Activated T-cell treated with anti-CD3 and anti-CD28 coated beads, Interleukin-2, amount 50 U/mL, for 72 hours (primary cell): ENCODE measurements around the gene MTCH1. TPM values are rescaled to one million over a fixed set of nuclear protein-coding genes. Genes with fewer than 3 reads are reported as not detected.

ENCODE experiments used
- ATAC-seq, 2 donors: fragments of 150-1000 bp; cut with Tn5 transposase; replicated peaks in 1 of 2; 2 replicates each; pipeline ENCODE4 v1.10.0; 2021; ENCODE audit warnings: moderate library complexity in 2 of 2, mild to moderate bottlenecking in 1 of 2
- DNase-seq, 2 donors: peaks; one replicate each; pipeline ENCODE4 v3.0.0; 2021 to 2022; ENCODE audit warnings: mixed read lengths in 1 of 2
- H3K27ac Mint-ChIP-seq: one replicate; pipeline ENCODE4 v1.8.0; 2022; ENCODE audit warnings: mild to moderate bottlenecking, moderate library complexity, mixed read lengths
- H3K27me3 Mint-ChIP-seq: one replicate; pipeline ENCODE4 v1.8.0; 2022; ENCODE audit warnings: low read depth, mixed read lengths
- H3K36me3 Mint-ChIP-seq, 2 donors: one replicate each; pipeline ENCODE4 v1.8.0; 2022; ENCODE audit warnings: mixed read lengths in 2 of 2, mild to moderate bottlenecking in 1 of 2; ENCODE audit not compliant: insufficient read depth in 2 of 2
- H3K4me1 Mint-ChIP-seq: one replicate; pipeline ENCODE4 v1.8.0; 2022; ENCODE audit warnings: low read depth, mixed read lengths
- H3K4me3 Mint-ChIP-seq, 2 donors: one replicate each; pipeline ENCODE4 v1.8.0; 2022; ENCODE audit warnings: mild to moderate bottlenecking in 2 of 2, mixed read lengths in 2 of 2, moderate library complexity in 2 of 2
- H3K9me3 Mint-ChIP-seq, 2 donors: one replicate each; pipeline ENCODE4 v1.8.0; 2022; ENCODE audit warnings: mixed read lengths in 2 of 2
- total RNA-seq, 2 donors: library from RNA; stranded (reverse); gene quantifications; one replicate each; pipeline ENCODE4 v1.2.3, GENCODE V29; 2022

The MTCH1 gene
- total RNA-seq, 2 donors from 2014 or later: 116 to 149 TPM

DNA sequence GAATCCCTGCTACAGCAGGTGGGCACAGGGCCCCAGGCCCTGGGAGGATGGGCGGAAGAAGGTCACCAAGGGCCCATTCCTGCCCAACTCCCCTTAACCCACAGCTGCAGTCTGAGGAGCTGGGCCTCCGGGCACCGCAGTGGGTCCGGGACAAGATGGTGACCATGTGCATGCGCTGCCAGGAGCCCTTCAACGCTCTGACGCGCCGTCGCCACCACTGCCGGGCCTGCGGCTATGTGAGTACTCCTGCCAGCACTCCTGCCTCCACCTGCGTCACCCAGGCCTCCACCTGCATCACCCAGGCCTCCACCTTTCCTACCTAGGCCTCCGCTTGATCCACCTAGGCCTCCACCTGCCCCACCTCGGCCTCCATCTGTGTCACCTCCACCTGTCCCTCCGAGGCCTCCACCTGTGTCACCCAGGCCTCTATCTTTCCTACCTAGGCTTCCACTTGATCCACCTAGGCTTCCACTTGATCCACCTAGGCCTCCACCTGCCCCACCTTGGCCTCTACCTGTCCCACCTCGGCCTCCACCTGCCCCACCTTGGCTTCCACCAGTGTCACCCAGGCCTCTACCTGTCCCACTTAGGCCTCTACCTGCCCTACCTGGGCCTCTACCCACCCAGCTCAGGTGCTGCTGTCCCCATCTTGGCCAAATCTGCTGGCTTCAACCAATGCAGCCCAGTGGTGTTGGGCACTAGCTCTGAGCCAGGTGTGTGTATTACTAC lies 36.3 kb upstream of the MTCH1 start:
- Mint-ChIP-seq H3K9me3 (no peaks in the 10 kb centered on the region), H3K4me3 (peak overlapping the region; percentile 31 to 45), H3K27ac (no peak overlapping the region), H3K4me1 (peaks cover 86% of the 10 kb centered on the region), H3K27me3 (no peaks in the 10 kb centered on the region), H3K36me3 (no peaks in the 10 kb centered on the region)
- DNase-seq (no peak), ATAC-seq (no peak)

DNA sequence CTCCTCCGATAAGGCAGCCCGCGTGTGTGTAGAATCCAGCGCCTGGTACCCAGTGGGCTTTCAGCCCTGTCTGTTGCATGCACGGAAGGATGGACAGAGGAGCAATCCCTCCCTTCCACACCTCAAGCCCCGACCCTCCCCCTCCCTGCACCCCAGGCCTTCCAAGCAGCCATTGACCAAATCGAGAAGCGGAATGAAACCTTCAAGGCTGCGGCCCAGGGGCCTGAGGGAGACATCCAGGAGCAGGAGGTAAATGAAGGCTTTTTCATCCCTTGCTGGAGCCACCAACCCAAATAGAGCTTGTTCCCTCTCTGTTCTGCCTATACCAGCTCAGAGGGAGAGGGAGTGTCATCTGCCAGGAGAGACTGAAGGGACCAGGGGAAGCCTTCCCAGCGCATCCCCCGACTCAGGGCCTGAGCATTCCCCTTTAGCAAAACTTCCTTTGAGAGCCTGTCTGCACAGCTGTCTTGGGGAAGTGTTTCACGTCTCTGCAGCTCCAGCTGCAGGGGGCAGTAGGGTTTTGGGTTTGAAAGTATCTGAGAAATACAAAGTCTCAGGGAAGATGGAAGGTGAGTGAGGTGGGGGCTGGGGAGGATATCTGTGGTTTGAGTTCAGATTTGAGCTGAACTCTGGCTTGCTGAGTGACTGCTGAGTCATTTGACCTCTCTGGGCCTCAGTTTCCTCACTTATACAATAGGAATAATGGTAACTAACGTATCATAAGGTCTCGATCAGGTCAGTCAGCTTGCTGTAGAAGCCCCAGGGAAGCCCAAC lies 35.5 kb upstream of the MTCH1 start:
- no peaks in the 10 kb centered on the region for H3K27me3 Mint-ChIP-seq
- peak overlapping the region; percentile 29 to 45 for H3K4me3 Mint-ChIP-seq
- peak in 1 of 2 donors; percentile 24 for ATAC-seq
- H3K27ac Mint-ChIP-seq: peak overlapping the region; percentile 6
- DNase-seq: peak; percentile 73 to 75
- H3K4me1 Mint-ChIP-seq: peaks cover 80% of the 10 kb centered on the region
- H3K9me3 Mint-ChIP-seq: no peaks in the 10 kb centered on the region
- no peaks in the 10 kb centered on the region for H3K36me3 Mint-ChIP-seq

DNA sequence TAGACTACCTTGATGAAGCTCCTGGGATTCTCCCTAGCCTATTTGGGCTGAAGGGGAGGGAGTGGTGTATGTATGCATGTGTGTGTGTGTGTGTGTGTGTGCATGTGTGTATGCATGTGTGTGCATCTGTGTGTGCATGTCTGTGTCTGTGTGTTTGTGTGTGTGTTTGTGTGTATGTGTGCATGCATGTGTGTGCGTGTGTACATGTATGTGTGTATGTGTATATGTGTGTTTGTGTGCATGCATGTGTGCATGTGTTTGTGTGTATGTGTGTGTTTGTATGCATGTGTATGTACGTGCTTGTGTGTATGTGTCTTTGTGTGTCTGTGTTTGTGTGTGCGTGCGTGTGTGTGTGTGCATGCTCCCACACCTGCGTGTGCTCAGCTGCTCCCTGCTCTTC lies 34.8 kb upstream of the MTCH1 start:
- DNase-seq (no peak), ATAC-seq (no peak)
- Mint-ChIP-seq H3K9me3 (no peaks in the 10 kb centered on the region), H3K4me3 (no peak overlapping the region), H3K27me3 (no peaks in the 10 kb centered on the region), H3K27ac (no peak overlapping the region), H3K36me3 (no peaks in the 10 kb centered on the region), H3K4me1 (peaks cover 73% of the 10 kb centered on the region)

DNA sequence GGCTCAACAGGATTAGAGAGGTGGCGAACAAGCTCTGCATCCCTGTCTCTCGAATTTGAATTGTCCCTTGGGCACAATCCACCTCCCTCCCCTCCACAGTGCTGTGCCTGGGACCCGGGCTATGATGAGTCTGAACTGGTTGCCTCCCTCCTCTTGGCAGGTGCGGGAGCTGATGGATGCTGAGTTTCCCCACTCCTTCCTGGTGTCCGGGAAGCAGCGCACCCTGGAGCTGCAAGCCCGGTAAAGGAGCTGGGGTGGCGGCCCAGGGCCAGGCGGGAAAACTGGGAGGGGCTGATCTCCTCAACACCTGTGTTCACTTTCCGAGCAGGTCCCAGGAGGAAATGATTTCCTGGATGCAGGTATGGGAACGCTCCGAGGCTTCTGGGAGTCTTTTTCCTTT lies 34.4 kb upstream of the MTCH1 start:
- ATAC-seq (no peak), DNase-seq (no peak)
- no peak overlapping the region for H3K27ac Mint-ChIP-seq
- no peak overlapping the region for H3K4me3 Mint-ChIP-seq
- H3K36me3 Mint-ChIP-seq: no peaks in the 10 kb centered on the region
- H3K4me1 Mint-ChIP-seq: peaks cover 69% of the 10 kb centered on the region
- H3K27me3 Mint-ChIP-seq: no peaks in the 10 kb centered on the region
- H3K9me3 Mint-ChIP-seq: no peaks in the 10 kb centered on the region

DNA sequence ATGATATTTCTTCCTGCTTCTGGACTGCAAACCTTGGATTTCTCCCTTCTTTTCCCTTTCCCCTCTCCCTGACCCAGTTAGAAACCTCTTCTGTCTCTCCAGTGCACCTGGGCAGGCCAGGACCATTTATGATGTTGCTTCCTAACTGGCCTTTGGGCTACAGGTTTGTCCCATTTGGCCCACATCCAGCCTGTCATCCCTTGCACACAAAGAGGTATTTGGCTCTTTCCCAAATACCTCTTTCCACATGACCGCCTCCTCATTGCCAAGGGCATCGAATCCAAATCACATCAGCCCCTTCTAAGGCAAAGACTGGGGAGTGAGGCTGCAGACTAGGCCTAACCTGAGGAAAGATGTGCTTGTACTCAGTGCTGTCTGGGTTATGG lies 33.1 kb upstream of the MTCH1 start:
- Mint-ChIP-seq H3K27ac (no peak overlapping the region), H3K36me3 (no peaks in the 10 kb centered on the region), H3K9me3 (no peaks in the 10 kb centered on the region), H3K4me3 (no peak overlapping the region), H3K27me3 (no peaks in the 10 kb centered on the region), H3K4me1 (peaks cover 56% of the 10 kb centered on the region)
- DNase-seq: no peak
- ATAC-seq: no peak

DNA sequence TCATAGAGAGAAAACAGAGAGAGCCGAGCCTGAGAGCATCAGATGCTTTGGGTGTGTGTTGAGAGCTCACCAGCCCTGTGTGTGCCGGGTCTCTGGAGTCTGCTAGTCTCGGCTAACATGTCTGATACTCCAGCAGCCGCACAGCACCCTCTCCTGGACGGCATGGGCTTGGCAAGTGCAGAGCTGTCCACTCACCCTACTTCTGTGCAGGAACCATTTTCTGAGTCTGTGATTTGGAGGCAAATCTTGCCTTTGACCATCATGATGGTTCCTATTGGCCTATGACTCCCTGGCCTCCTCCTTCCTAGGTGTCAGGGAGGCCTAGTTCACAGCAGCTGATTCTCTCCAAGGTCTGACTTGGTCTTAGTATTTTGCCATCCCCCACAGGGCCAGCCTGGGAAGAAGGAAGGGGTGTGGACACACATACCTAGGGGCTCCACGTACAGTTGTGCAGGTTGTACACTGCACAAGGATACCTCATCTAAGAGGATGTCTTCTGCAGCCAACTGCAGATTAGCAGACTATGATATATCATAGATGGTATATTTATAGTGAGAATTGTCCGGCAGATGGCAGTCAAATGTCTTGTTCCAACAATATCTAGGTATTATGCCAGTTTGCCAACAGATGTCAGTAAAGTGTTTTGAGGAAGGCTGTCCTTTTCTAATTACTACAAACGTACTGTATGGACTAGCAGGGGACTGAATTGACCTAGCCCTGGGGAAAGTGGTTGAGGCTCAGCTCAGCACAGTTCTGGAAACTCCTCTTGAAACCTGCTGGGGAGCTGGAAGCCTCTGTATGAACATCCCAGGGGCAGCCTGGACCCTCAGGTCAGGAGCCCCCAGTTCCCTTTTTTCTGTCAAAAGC lies 32.4 kb upstream of the MTCH1 start:
- DNase-seq: peak; percentile 92 to 93
- Mint-ChIP-seq H3K4me1 (peaks cover 50% of the 10 kb centered on the region), H3K27me3 (no peaks in the 10 kb centered on the region), H3K36me3 (no peaks in the 10 kb centered on the region), H3K4me3 (peak overlapping the region; percentile 23 to 50), H3K27ac (no peak overlapping the region), H3K9me3 (no peaks in the 10 kb centered on the region)
- ATAC-seq: peak; percentile 94 to 95

DNA sequence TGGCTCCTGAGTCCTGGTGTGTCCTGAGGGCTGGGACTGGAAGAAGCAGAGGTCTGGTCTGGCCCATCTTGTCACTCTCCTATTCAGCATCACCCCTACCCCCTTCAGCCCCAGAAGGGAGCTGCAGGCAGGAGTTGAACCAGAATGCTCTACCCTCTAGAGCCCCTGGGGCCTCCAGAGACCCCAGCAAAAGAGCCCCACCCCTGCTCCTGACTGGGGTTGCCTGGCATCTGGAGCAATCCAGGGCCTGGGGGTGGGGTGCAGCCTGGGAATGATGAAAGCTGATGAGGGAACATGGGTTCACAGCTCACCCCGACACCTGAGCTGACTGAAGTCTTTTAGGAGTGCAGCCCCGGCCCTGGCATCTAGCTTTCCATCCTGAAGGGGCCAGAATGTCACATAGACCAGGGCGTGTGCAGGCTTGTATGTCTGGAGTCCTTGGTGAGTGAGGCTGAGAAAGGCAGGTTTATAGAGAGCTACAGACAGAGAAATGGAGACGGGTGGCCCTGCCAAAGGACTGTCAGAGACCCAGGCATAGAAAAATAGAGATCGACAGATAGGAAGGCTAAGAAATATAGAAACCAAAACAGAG lies 31.7 kb upstream of the MTCH1 start:
- Mint-ChIP-seq H3K4me3 (peak overlapping the region; percentile 4 to 23), H3K36me3 (no peaks in the 10 kb centered on the region), H3K27me3 (no peaks in the 10 kb centered on the region), H3K27ac (no peak overlapping the region), H3K9me3 (no peaks in the 10 kb centered on the region), H3K4me1 (peaks cover 43% of the 10 kb centered on the region)
- no peak for DNase-seq
- no peak for ATAC-seq

DNA sequence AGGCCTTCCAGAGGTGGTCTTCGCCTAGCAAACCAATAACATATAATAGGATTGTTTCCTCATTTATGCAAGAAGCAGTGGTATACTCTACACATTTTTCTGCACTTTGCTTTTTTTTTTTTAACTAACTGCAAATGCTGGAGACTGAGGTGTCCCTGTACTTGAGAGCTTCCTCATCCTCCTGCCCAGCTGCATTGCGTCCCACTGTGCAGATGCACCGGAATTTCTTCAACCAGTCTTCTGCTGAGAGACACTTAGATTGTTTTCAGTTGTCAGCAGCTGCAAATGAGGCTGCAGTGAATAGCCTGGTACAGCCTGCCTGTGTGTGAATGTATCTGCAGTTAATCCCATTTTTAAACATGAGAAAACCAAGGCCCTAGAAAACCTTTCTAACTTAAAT lies 31.0 kb upstream of the MTCH1 start:
- DNase-seq (no peak), ATAC-seq (no peak)
- Mint-ChIP-seq H3K27ac (no peak overlapping the region), H3K9me3 (no peaks in the 10 kb centered on the region), H3K36me3 (no peaks in the 10 kb centered on the region), H3K4me3 (no peak overlapping the region), H3K4me1 (peaks cover 36% of the 10 kb centered on the region), H3K27me3 (no peaks in the 10 kb centered on the region)

DNA sequence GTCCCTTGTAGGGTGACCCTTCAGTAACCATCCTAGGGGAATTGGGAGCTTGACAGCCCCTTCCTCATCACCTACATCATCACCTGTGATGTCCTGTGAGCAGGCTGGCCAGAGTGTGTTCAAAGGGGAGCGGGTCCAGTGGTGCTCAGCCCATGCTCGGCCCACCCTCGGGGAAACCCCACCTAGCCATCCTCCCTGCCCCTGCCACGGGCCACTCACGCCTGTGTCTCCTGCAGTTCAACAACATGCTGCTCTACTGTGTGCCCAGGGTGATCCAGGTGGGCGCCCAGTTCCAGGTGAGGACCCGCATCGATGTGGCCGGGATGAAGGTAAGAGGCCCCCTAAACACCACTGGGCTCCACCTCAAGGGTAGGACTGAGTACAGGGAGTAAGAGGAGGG lies 29.5 kb upstream of the MTCH1 start:
- peaks cover 21% of the 10 kb centered on the region for H3K4me1 Mint-ChIP-seq
- ATAC-seq (no peak), DNase-seq (no peak)
- no peak overlapping the region for H3K27ac Mint-ChIP-seq
- no peak overlapping the region for H3K4me3 Mint-ChIP-seq
- H3K36me3 Mint-ChIP-seq: no peaks in the 10 kb centered on the region
- no peaks in the 10 kb centered on the region for H3K9me3 Mint-ChIP-seq
- no peaks in the 10 kb centered on the region for H3K27me3 Mint-ChIP-seq

DNA sequence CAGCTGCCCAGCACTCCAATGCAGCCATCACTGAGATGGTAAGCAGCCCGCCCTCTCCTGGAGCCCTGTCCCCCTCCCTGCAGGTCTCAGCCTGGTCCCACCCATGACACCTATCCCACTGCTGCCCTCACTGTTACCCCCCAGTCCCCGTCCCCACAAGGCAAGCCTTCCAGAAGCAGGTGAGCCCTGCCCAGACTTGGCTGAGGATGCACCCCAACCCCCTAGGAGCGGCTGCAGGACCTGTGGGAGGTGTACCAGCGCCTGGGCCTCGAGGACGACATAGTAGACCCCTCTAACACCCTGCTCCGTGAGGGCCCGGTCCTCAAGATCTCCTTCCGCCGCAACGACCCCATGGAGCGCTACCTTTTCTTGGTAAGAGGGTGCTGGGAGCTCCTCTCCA lies 28.7 kb upstream of the MTCH1 start:
- peaks cover 21% of the 10 kb centered on the region for H3K4me1 Mint-ChIP-seq
- no peak for ATAC-seq
- no peak for DNase-seq
- H3K27me3 Mint-ChIP-seq: no peaks in the 10 kb centered on the region
- no peaks in the 10 kb centered on the region for H3K36me3 Mint-ChIP-seq
- H3K9me3 Mint-ChIP-seq: no peaks in the 10 kb centered on the region
- no peak overlapping the region for H3K27ac Mint-ChIP-seq
- H3K4me3 Mint-ChIP-seq: no peak overlapping the region

DNA sequence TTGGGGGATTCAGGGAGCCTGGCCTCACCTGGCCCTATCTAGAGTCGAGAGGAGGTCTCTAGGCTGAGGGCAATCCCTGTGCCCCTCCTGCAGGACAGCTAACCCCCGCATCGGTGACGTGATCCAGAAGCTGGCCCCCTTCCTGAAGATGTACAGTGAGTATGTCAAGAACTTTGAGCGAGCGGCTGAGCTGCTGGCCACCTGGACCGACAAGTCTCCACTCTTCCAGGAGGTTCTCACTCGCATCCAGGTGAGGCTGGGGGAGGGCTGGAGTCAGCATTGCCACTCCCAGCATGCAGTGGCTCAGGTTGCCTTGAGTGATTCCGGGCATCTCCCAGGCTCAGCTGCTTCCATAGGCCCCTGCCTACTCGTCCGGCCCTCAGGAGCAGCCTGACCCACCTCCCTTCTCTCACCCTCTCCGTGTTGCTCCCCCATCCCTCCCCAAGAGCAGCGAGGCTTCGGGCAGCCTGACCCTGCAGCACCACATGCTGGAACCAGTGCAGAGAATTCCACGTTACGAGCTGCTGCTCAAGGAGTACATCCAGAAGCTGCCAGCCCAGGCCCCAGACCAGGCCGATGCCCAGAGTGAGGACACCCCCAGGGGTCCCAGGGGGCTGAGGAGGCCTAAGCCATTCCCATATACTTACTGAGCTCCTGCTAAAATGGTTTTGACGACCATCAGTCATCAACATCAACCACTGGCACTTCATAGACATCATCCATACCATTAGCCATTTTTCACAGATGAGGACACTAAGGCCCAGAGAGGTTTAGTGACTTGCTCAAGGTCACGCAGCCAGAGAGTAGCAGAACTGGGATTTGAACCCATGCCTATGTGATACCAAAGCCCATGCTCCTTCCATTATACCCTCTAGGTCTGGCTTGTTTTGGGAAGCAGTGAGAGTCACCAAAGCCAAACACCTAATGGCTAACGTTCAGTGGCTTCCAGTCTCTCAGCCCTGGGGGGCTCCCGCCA lies 27.8 kb upstream of the MTCH1 start:
- no peak for DNase-seq
- Mint-ChIP-seq H3K27me3 (no peaks in the 10 kb centered on the region), H3K27ac (no peak overlapping the region), H3K36me3 (no peaks in the 10 kb centered on the region), H3K9me3 (no peaks in the 10 kb centered on the region), H3K4me1 (peaks cover 12% of the 10 kb centered on the region), H3K4me3 (no peak overlapping the region)
- no peak for ATAC-seq
